Fibroblast of skin of right quadriceps (primary cell): Measurements from ENCODE around the gene C2orf92.

Experiments used
- DNase-seq: peaks from one replicate; pipeline ENCODE4 v3.0.0-alpha.2; 2013

C2orf92 gene

GRCh38 chr2:97732436-97733340 is 63.2 kb downstream of the C2orf92 start:
- no peak for DNase-seq

- DNase-seq = no peak
Measured at GRCh38 chr2:97733341-97734035, 64.0 kb downstream of the C2orf92 start.

- no peak for DNase-seq
Measured at GRCh38 chr2:97734061-97735051, 64.8 kb downstream of the C2orf92 start.

GRCh38 chr2:97735161-97735561 is 65.6 kb downstream of the C2orf92 start:
- DNase-seq = no peak

- DNase-seq = no peak
Measured at GRCh38 chr2:97736185-97736584, 66.7 kb downstream of the C2orf92 start.

- no peak for DNase-seq
Measured at GRCh38 chr2:97736608-97737330, 67.3 kb downstream of the C2orf92 start.

- DNase-seq = no peak
Measured at GRCh38 chr2:97737421-97738178, 68.1 kb downstream of the C2orf92 start.

- no peak for DNase-seq
Measured at GRCh38 chr2:97738179-97739019, 68.9 kb downstream of the C2orf92 start.

- DNase-seq = no peak
Measured at GRCh38 chr2:97739020-97739892, 69.7 kb downstream of the C2orf92 start.

- DNase-seq = no peak
Measured at GRCh38 chr2:97739893-97740245, 70.4 kb downstream of the C2orf92 start.

- DNase-seq = peak; percentile 5
Measured at GRCh38 chr2:97740590-97741182, 71.2 kb downstream of the C2orf92 start.

GRCh38 chr2:97741251-97741650 is 71.7 kb downstream of the C2orf92 start:
- no peak for DNase-seq

GRCh38 chr2:97741686-97742085 is 72.2 kb downstream of the C2orf92 start:
- DNase-seq = no peak

- no peak for DNase-seq
Measured at GRCh38 chr2:97742381-97742847, 72.9 kb downstream of the C2orf92 start.

- DNase-seq = no peak
Measured at GRCh38 chr2:97743913-97744312, 74.4 kb downstream of the C2orf92 start.

GRCh38 chr2:97745474-97746174 is 76.1 kb downstream of the C2orf92 start:
- no peak for DNase-seq

- no peak for DNase-seq
Measured at GRCh38 chr2:97747285-97747684, 77.8 kb downstream of the C2orf92 start.

GRCh38 chr2:97747716-97748115 is 78.2 kb downstream of the C2orf92 start:
- peak; percentile 9 for DNase-seq
